8988T (cell line): ENCODE measurements around the gene PCMT1.
"Not testable (repeated sequence)": the region's sequence is repeated elsewhere in the genome, so short reads cannot be mapped to it uniquely, and the experiment has no call there.

Source experiments
- DNase-seq: peaks from one replicate; pipeline ENCODE4 v3.0.0; 2011

The PCMT1 gene

DNA sequence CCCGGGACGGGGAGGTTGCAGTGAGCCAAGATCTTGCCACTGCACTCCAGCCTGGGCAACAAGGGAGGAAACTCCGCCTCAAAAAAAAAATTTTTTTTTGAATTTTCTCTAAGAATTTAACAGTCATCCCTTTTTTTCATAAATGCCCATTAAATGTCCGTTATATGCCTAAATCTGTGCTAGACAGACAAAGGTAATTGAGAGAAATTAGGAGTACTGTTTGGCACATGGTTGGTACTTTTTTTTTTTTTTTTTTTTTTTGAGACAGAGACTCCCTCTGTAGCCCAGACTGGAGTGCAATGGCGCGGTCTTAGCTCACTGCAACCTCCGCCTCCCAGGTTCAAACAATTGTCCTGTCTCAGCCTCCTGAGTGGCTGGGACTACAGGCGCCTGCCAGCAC, 1.7 kb downstream of the PCMT1 start:
- DNase-seq: no peak

DNA sequence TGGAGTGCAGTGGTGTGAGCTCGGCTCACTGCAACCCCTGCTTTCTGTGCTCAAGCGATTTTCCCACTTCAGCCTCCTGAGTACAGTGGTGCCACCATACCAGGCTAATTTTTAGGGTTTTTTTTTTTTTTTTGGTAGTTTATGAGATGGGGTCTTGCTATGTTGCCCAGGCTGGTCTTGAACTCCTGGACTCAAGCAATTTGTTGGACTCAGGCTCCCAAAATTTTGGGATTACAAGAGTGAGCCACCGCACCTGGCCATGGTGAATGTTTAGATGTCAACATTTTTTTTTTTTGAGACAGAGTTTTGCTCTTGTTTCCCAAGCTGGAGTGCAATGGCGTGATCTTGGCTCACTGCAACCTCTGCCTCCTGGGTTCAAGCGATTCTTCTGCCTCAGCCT, 2.4 kb downstream of the PCMT1 start:
- not testable (repeated sequence) for DNase-seq

DNA sequence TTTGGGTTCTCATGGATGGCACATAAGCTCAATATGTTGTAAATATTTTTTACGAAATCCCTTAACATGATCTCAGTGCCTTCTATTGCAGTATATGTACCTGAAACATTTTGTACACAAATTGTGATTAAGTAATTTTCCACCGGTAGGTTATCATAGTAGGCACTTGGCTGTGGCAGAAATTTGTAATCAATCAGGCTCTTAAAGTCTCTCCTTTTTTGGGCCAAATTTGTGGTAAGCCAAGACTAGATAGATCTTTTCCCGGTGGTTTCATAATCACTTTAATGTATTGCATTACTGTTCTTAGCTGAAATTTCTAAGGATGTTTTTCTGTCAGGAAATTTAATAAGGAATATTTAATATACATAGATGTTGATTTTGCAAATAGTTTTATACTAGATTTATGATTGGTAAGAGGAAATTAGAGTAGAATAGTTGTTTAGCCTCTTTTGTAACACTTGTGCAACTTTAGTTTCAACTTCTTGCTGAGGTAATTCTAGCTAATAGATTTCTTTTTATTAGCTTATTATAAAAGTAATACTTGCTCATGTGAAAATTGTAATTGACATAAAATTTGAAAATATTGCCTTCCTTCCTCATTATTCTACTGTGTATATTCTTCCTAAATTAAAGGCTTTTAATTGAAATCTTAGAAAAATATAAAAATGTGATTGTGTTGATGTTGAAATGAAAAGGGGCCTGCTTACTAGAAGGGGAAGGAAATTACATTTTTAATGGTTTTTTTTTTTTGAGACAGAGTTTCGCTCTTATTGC, 3.2 kb downstream of the PCMT1 start:
- DNase-seq: no peak

DNA sequence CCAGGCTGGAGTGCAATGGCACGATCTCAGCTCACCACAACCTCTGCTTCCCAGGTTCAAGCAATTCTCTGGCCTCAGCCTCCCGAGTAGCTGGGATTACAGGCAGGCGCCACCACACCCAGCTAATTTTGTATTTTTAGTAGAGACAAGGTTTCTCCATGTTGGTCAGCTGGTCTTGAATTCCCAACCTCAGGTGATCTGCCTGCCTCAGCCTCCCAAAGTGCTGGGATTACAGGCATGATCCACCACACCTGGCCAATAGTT, 3.8 kb downstream of the PCMT1 start:
- not testable (repeated sequence) for DNase-seq

DNA sequence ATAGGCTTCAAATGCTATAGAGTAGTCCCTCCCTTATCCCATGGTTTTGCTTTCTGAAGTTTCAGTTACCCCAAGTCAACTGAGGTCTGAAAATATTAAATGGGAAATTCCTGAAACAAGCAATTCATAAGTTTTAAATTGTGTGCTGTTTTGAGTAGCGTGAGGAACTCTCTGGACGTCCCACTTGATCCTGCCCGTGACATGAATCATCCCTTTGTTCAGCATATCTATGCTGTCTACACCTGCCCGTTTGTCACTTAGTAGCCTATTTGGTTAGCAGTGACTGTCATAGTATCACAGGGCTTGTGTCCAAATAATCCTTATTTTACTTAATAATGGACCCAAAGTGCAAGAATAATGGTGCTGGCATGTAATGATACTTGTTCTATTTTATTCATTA, 5.0 kb downstream of the PCMT1 start:
- no peak for DNase-seq

DNA sequence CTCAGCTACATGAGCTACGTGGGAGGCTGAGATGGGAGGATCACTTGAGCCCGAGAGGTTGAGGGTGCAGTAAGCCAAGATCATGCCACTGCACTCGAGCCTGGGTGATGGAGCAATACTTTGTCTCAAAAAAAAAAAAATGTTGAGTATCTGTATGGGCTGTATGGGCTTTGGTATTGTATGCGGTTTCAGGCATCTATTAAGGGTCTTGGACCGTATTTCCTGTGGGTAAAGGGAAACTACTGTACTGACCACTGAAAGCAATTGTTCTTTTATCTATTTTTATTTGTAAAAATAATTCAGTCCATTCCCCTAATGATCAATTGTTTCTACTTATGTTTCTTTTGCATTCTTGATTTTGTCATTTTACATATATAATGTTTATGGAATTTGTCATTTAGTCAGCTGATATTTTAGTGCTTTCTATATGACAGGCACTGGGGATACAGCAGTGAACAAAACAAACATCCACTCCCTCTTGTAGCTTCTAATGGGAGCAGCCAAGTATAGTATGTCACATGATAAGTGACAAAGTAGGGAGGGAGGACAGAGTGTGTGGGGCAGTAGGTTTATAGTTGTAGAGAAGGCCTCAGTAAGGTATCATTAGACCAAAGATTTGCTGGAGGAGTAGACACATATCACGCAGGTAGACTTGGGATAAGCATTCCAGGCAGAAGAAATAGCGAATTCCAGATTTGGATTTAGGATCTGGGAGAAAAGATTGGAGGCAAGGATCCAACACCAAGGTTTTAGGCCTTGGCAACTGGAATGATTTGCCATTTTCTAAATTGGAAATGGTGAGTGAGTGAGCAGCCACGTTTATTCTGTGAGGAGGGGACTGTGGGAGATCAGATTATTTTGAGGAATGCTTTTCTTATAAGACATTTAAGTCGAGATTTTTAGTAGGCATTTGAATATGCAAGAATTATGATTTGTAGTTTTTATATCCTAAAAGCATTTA, 6.0 kb downstream of the PCMT1 start:
- no peak for DNase-seq

DNA sequence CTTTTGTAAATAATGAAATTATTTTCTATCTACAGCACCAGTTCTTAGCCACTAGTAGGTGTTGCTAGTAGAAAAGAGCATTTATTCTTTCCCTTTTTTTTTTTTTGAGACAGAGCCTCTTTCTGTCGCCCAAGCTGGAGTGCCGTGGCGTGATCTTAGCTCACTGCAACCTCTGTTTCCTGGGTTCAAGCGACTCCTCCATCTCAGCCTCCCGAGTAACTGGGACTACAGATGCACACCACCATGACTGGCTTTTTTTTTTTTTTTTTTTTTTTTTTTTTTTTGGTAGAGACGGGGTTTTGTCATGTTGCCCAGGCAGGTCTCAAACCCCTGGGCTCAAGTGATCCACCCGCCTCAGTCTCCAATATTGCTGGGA, 6.7 kb downstream of the PCMT1 start:
- DNase-seq: no peak

DNA sequence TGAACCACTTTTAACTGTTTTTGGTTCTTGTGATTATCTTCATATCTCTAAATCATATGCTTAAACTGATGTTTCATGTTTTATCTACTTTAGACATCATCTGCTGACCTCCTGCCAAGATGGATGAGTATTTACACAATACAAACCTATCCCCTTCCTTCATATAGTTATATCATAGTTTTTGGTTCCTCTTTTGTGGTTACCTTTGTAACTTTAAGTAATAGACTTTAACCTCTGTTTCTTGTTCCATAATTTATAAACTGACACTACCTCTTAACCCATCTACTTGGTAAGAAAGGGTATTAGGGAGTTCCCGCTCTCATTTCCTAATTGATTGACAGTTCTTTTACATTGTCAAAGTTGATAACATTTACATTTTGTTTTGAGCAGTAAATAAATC, 11.9 kb downstream of the PCMT1 start:
- no peak for DNase-seq

DNA sequence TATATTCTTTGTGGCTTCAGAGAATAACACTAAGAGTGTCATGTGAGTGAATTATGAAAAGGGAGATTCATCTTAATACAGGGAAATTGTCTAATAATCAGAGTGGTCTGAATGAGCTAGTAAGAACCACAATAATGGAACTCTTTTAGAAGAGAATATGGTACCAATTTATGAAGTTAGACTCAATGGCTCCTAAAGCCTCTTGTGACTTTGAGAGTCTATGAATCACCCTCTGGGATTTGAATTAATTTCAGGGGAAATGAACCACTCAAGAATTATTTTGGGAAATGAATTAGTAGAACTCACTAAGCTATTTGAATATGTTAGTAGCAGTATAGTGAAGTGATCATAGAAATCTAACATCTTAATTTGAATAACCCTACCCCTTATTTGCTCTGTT, 14.3 kb downstream of the PCMT1 start:
- no peak for DNase-seq

DNA sequence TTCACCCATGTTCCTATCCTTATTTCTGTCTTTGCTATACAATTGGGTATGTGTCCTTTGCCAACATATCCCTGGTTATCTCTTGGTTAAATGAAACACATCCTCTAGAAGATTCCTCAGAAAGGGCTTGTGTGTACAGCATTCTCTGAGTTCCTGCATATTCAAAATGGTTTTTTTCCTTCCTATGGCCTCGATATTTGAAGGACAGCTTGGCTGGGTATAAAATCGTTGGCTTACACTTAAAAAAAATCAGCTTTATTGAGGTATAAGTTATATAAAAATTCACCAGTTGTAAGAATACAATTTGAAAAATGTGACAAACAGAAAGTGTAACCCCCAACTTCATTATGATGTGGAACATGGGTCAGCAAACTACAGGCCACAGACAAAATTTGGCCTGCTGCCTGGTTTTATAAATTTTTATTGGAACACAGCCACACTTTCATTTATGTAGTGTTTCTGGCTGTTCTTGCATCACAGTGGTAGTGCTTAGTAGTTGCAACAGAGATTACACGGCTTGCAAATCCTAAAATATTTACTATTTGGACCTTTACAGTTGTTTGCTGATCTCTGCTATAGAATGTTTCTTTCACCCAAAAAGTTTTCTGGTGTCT, 16.7 kb downstream of the PCMT1 start:
- no peak for DNase-seq

DNA sequence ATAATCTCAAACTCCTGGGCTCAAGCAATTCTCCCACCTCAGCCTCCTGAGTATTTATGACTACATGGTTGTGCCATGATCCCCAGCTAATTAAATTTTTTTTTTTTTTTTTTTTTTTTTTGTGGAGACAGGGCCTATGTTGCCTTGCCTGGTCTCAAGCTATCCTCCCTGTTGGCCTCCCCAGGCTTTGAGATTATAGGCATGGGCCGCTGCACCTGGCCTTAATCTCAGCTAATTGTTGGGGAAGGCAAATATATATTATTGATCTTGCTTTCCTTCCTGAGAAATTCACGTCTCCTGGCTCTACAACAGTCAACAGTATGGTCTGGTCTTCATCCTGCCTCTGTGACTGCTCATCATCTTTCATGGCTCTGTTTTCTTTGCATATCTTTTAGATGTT, 20.1 kb downstream of the PCMT1 start:
- DNase-seq: no peak

DNA sequence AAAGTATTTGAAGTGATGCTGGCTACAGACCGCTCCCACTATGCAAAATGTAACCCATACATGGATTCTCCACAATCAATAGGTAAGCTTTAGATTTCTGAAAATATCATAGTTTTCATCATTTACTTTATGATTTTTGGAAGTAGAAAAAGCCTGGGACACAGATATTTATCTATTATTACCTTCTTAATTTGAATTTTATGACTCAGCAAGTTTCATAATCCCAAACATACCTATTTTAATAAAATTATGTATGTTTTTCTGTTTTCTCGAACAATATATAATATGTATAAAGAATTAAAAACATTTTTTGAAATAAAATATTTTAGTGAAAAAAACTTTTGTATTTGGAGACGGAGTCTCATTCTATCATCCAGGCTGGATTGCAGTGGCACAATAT, 21.6 kb downstream of the PCMT1 start:
- DNase-seq: no peak

DNA sequence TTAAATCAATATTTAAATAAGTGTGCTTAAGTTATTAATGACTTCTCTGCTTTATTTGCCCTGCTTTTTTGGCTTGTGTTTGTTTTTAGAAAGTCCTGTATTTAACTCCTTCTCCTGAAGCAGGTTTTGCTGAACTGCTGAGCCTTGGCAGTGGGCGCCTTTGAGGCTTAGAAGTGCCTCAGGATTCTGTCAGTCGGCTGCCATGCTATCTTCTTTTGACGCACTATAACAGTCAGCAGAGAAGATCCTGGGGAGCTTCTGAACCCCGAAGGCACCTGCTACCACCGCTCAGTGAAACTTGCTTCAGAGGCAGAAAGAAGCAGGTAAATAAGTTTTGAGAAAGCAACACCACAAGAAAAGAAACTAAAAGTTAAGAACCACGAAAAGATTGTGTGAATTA, 22.4 kb downstream of the PCMT1 start:
- DNase-seq: no peak

DNA sequence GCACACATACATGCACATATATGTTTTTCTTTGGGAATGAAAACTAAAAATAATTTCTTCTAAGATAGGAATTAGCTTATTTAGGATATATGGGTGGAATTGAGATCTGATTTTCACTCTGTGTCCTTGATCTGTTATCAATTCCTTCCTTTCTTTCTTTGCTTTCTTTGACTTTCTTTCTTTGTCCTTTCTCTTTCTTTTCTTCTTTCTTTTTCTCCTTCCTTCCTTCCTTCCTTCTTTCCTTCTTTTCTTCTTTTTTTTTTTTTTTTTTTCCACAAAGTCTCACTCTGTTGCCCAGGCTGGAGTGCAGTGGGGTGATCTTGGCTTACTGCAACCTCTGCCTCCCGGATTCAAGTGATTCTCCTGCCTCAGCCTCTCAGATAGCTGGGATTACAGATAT, 28.1 kb downstream of the PCMT1 start:
- DNase-seq: no peak

DNA sequence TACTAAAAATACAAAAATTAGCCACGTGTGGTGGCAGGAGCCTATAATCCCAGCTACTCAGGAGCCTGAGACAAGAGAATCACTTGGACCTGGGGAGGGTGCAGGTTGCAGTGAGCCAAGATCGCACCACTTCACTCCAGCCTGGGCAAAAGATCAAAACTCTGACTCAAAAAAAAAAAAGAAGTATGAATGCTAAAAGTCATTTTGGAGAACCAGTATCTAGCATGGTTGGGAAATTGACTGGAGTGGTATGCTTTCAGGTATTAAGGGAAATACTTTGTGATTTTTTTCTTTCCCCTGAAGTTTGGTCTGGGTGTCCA, 30.1 kb downstream of the PCMT1 start:
- no peak for DNase-seq

DNA sequence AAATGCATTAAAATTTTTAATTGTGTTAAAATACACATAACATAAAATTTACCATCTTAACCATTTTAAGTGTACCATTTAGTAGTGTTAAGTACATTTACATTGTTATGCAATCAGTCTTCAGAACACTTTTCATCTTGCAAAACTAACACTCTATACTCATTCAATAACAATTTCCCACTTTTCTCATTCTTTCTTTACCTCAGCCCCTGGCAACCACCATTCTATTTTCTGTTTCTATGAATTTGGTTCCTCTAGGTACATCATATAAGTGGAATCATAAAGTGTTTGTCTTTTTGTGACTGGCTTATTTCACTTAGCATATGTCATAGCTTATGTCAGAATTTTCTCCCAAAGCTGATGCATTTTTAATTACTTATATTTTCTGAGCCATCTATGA, 32.2 kb downstream of the PCMT1 start:
- no peak for DNase-seq

DNA sequence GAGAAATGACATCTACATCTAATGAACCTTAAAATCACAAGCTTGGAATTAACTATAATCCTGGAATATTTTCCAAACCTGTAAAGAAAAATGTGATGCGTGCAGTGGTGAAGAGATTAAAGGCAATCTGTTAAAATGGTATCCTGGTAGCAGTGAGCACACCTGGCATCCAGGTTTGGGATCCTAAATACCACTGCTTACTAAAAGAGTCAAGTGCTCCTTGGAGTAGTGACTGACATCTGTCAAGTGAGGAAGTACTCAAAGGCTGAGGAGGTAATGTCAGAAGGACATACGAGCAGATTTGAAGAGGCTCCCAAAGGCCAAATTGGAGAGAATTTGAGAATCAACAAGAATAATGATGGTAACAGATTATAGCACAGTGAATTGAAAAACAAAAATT, 32.8 kb downstream of the PCMT1 start:
- no peak for DNase-seq

DNA sequence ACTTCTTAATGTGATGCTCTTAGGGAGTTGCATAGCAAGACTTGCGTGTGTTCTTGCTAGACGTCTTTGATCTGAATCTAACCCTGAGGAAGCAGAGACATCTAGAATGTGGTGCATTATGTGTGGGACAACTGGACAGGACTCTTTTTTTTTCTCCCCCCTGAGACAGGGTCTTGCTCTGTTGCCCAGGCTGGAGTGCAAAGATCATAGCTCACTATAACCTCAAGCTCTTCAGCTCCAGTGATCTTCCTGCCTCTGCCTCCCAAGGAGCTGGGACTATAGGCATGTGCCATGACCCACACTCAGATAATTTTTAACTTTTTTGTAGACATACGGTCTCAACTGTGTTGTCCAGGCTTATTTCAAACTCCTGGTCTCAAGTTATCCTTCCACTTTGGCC, 34.0 kb downstream of the PCMT1 start:
- no peak for DNase-seq

DNA sequence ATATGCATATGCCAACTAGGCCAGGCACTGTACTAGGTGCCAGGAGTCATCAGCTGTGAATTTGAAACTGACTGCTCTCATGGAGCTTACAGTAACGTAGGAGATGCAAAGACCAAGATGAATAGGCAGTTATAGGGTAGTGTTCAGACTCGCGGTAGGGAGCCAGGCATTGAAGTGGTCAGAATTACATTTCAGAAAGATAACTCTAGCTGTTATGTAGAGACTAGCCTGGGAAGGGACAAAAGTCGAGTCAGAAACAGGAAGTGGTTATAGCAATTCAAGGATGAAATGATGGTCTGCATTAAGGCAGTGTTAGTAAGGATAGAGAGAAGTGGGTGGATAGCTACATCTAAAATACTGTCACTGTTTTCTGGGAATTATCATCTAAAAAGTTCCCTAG, 56.6 kb downstream of the PCMT1 start:
- DNase-seq: no peak

DNA sequence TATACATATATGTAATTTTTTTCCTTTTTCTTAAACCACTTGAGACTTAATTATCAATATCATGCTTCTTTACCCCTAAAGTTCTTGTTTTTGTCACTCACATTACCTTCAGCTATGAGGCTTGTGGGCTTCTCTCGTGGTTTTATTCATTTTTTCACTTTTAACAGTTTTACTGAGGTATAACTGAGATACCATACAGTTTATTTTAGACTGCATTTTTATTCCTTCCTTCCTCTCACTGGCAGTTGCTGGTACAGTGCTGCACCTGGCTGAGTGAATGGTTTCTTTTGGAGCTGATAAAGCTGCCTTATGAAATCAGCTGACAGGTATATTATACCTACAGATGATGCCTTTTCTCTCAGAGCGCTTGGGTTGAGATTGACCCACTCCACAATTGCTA, 60.3 kb downstream of the PCMT1 start:
- no peak for DNase-seq

DNA sequence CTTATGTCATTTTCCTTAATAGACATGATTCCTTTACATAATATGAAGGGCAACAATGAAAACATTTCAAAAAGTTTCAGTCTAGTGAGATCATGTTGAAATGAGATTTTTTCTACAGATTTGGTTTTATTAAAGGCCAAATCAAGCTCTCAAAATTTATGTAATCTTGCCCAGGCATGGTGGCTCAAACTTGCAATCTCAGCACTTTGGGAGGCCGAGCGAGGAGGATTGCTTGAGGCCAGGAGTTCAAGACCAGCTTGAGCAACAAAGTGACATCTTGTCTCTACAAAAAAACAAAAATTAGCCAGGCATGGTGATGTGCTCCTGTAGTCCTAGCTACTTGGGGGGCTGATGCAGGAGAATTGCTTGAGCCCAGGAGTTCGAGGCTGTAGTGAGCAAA, 63.8 kb downstream of the PCMT1 start:
- DNase-seq: no peak

DNA sequence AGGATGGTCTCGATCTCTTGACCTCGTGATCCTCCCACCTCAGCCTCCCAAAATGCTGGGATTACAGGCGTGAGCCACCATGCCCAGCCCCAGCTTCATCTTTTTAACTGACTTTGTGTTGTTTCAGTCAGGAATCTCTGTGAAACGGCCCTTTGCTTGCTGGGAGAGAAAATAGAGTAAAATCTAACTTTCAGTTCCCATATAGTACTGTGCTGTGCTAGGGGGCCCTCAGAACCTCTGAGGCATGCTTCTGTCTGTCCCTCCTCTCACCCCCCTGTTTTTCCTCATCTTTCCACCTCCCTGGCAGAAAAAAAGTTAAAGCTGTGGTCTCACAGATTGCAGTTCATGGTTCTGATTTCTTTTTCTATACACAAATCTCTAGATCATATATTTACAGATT, 66.2 kb downstream of the PCMT1 start:
- no peak for DNase-seq

DNA sequence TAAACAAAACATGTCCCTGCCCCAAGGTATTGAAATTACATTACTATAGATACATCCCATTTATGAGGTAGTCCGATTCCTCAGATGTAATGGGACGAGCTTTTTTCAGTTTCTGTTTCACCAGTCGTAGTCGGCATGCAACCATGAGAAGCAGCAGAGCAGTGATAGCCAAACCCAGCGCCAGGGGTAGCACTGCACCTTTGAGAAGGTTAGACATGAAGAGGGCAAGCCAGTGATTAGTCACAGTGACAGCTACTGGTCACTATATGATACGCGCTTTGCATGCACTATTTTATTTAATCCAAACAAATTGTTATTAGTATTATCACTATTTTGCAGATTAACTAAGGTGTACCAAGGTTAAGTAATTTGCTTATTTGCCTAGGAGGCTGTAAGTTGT, 71.0 kb downstream of the PCMT1 start:
- DNase-seq: no peak

DNA sequence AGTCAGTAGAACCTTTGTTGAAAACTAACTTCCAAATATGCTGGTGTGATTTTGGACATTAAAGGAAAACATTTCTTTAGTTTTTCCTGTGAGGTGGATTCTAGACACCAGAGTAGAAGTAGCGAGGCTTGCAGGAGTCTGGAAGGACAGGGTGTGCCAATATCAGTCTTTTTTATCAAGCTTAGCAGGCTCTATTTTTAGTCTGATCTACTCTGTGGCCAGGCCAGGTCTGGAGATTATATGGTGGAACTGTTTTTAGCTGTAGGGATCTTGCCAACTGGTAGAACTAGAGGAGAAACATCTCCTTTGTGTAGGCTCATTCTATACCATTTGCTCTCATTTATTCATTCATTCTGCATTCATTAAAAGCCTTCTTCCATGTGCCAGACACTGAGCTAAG, 72.0 kb downstream of the PCMT1 start:
- DNase-seq: no peak

DNA sequence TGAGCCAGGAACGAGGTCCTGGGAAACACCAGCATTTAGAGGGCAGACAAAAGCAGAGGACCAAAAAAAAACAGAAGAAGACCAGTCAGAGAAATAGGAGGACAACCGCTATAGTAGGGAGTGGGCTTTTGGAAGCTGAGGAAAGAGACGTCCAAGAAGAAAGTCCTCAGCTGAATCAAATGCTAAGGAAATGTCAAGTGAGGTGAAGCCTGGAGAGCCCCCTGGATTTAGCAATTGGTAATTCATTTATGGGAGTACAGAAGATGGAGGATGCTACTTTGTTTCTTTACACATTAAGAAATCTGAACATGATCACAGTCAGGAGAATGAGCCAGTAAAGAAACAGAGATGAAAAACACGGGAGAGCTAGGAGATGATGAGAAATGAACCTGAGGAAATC, 73.5 kb downstream of the PCMT1 start:
- no peak for DNase-seq
